Left ventricle myocardium superior (tissue), 1 donor: ENCODE data around the gene GNPTAB. TPM values are rescaled to one million over a fixed set of nuclear protein-coding genes. Genes with fewer than 3 reads are reported as not detected.

Source experiments
- ATAC-seq: fragments of 200-7000 bp; cut with Tn5 transposase; one replicate; pipeline ENCODE4 v1.9.1; 2020; ENCODE audit warnings: mild to moderate bottlenecking, moderate library complexity
- DNase-seq: peaks from one replicate; pipeline ENCODE4 v3.0.0-alpha.2; 2020
- intact Hi-C: fragments of 100-400 bp; cut with micrococcal nuclease; formaldehyde crosslinking; loops from one replicate; pipeline ENCODE4 v1.11.0; 2022
- total RNA-seq: library from RNA; stranded (reverse); fragmentation: NEBNext Ultra II Directional; extraction: Animal tissue kit (Norgen Biotek cat#: 25700); gene quantifications from one replicate; pipeline ENCODE4 v1.2.1, GENCODE V29; 2021
- donor health status: DM: no; HTN: yes; CAD: no; lungs with severe emphysema.

GNPTAB gene
- total RNA-seq, 1 donor from 2014 or later, result 47.8 TPM

- intact Hi-C loops, result loop anchor here (5.0 kb wide), 1 partner anchor 47 kb away; no protein-coding TSS in a partner anchor
- ATAC-seq (no peak), DNase-seq (no peak)
Observed at GRCh38 chr12:101780599-101780998, 50.2 kb downstream of the GNPTAB start.

- DNase-seq, result no peak
- intact Hi-C loops, result loop anchor here (5.0 kb wide), 1 partner anchor 48 kb away; no protein-coding TSS in a partner anchor
- no peak for ATAC-seq
Observed at GRCh38 chr12:101779626-101780025, 51.1 kb downstream of the GNPTAB start.

DNA sequence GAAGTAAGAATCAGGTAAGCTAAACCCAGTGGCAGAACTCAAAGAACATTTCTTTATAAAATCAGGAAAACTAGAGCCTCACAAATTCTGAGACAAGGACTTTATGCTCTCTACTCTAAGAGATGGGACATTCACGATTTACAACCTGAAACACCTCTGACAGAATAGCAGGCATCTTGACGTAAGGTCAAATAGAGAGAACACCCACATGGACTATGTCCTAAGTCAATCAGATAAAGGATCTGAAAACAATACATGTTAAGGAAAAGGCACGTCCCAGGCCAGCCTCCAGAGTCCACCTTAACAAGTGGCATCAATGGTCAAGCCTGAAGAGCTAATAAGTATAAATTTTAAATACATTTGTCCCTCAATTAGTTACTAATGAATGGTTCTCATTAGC, 51.6 kb downstream of the GNPTAB start:
- DNase-seq (no peak), ATAC-seq (no peak)
- intact Hi-C loops, result no loop called here

GRCh38 chr12:101777978-101778377, 52.8 kb downstream of the GNPTAB start:
- intact Hi-C loops, result no loop called here
- DNase-seq (no peak), ATAC-seq (peak; percentile 86)

GRCh38 chr12:101777485-101777884, 53.3 kb downstream of the GNPTAB start:
- DNase-seq (no peak), ATAC-seq (peak; percentile 16)
- intact Hi-C loops, result no loop called here

- DNase-seq (no peak), ATAC-seq (no peak)
- intact Hi-C loops, result no loop called here
Observed at GRCh38 chr12:101775816-101776215, 54.9 kb downstream of the GNPTAB start.

GRCh38 chr12:101773650-101774162, 57.1 kb downstream of the GNPTAB start:
- DNase-seq (peak; percentile 54), ATAC-seq (peak; percentile 73)
- intact Hi-C loops, result loop anchor here (5.0 kb wide), 1 partner anchor 59 kb away; the partner anchor contains the start of gene GNPTAB

DNA sequence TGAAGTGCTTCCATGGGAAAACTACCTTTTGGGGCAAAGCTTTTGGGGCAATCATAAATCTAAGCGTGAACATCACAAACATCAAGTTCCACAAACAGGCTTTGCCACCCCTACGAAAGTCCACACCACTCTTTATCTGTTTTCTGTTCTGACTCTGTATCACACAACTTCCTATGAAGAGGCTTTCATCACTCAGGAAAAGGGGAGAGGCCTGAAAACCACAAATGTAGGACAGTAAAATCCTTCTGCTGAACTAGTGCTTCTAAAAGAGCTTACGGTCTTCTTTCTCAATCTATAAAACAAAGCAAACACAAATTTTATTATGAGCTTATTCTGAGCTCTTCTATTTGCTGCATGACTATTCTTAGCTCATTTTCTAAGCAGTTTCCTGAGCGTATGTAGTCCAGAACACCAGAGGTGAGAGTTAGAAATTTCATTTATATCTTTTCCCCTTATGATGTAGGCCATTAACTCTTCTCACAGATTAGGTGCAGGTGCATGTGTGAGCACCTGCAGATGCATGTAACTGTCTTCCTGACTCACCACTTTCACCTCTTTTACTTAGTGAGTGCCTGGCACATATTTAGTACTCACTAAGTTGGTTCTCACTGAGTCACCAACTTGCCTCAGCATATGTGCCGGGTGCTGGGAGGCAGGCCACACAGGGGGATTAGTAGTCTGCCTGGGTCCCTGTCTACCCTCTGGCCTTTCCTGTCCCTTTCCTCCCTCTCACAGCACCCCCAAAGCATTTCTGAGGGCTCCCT, 58.6 kb downstream of the GNPTAB start:
- ATAC-seq (no peak), DNase-seq (no peak)
- intact Hi-C loops, result loop anchor here (5.0 kb wide), 1 partner anchor 60 kb away; the partner anchor contains the start of gene GNPTAB

DNA sequence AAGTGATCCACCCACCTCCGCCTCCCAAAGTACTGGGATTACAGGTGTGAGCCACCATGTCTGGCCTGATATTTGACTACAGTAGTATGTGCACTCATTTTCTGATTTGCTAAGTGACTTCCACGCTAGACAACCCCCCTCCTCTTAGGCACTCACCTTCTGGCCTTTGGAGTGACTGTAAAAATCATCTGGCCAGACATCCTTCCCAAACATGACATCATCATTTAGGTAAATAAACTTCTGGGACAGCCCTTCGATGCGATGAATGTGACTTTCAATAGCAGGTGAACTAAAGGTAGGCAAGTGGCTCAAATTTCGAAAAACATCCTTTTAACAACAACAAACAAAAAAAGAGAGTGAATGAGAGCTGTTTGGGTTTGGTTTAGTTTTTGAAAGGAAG, 60.9 kb downstream of the GNPTAB start:
- intact Hi-C loops, result loop anchor here (5.0 kb wide), 1 partner anchor 62 kb away; the partner anchor contains the start of gene GNPTAB
- ATAC-seq (no peak), DNase-seq (no peak)

- ATAC-seq (no peak), DNase-seq (no peak)
- intact Hi-C loops, result no loop called here
Observed at GRCh38 chr12:101768781-101769180, 62.0 kb downstream of the GNPTAB start.

DNA sequence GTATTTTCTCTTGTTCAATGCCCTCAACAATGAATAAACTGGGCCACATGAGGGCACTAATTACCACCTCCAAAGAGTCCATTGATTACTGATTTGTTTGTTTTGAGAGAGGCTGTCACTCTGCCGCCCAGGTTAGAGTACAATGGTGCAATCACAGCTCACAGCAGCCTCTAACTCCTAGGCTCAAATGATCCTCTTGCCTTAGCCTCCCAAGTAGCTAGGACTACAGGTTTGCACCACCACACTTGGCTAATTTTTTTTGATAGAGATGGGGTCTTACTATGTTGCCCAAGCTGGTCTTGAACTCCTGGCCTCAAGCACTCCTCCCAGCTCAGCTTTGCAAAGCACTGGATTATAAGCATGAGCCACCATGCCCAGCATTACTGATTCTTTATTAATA, 63.2 kb downstream of the GNPTAB start:
- intact Hi-C loops, result no loop called here
- no peak for ATAC-seq
- DNase-seq, result no peak

DNA sequence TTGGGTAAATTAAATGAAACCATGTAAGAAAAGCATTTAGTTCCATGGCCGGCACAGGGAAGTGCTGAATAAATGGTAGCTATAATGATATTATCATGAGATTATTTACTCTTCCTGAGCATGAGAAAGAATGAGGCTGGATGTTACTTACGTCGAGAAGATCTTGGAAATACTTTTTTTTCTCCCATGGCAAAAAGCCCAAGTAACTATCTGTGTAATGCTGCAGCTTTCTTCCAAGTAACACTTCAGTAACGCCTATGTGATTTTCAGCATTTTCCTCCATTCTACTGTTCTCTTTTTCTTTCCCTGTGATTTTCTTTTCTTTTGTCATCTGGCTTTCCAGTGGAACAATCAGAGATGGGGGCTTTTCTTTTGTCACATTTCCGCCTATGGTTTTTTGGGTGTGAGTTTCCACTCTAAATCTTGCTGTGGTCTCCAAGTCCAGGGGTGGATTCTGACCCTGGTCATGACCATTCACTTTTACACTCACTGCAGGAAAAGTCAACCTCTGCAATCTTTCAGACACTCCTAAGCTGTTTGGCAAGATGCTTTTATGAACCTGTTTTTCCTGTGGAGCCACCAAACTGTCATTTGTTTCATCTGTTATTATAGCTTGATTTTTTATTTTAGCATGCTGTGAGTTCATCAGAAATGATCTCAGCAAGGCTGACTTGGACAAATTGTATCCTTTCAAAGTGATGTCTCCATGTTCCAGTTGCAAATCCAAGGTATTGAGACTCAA, 66.5 kb downstream of the GNPTAB start:
- no peak for ATAC-seq
- intact Hi-C loops, result no loop called here
- no peak for DNase-seq

DNA sequence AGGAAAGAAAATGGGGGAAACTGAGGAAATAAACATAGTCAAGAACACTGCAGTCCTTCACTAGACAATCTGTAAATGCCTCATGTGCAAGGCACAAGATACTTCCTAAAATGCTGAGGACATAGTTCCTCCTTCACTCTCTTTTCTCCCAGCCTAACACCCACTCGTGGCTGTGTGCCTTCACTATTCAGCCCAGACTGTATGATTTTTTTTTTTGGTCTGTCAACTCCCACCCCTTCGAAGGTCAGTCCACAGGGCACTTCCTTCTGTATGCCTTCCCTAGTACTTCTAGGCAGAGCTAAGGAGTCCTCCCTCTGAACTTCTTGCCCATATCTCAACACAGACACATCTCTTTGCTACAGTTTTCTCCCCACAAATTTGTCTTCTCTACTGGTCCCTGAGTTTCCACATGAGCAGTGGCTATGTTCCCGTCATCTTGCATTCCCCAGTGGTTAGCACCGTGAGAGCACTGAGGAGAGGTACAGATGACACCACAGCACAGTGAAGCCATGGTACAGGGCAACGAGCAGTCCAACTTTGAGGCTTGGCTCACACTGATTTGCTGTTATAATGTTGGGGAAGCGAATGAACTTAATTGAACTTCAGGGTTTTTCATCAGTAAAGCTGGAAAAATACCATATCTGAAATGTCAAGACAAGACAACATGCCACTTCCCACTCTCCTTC, 67.4 kb downstream of the GNPTAB start:
- ATAC-seq, result peak; percentile 63
- intact Hi-C loops, result no loop called here
- no peak for DNase-seq

GRCh38 chr12:101761781-101762180, 69.0 kb downstream of the GNPTAB start:
- ATAC-seq (no peak), DNase-seq (no peak)
- intact Hi-C loops, result no loop called here

- ATAC-seq, result no peak
- intact Hi-C loops, result no loop called here
- DNase-seq, result no peak
Observed at GRCh38 chr12:101761350-101761749, 69.4 kb downstream of the GNPTAB start.

GRCh38 chr12:101759396-101760047, 71.2 kb downstream of the GNPTAB start:
- intact Hi-C loops, result no loop called here

DNA sequence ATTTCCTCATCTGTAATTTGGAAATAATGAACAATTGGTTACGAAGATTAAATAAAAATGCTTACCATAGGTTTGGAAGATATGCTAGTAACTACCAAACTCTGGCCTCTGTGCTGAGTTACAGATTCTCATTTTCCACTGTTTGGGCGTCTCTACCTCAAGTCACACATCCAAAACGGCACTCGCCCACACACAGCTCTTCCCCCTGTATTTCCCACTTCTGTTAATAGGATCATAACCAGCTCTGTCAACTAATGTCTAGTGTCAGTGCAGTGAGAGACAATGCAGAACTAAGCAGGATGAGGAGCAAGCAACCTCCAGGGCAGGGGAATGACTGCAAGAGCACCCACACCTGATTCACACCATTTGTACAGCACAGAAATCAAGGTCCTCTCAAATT, 80.6 kb downstream of the GNPTAB start:
- DNase-seq (no peak), ATAC-seq (no peak)
- intact Hi-C loops, result no loop called here

More at GRCh38 chr12:101759396-101760047, 71.2 kb downstream of the GNPTAB start:
- DNase-seq (no peak), ATAC-seq (no peak)

GRCh38 chr12:101749657-101750056, 81.1 kb downstream of the GNPTAB start:
- ATAC-seq (no peak), DNase-seq (no peak)
- intact Hi-C loops, result no loop called here

DNA sequence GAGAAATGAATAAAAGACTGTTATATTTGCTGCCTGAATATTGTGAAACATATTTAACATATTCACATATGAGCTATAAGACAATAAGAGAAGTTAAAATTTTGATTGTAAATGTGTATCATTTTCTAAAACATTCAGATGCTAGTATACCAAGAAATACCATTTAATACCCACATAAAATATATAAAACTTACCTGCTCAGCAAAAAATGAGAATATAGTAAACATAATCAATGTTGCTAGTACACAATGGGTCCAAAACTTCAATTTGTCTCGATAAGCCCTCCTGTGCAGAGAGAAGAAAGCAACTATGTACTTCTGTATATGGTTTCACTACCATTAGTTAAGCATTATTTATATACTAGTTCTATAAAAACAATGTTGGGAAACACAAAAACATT, 81.9 kb downstream of the GNPTAB start:
- ATAC-seq (no peak), DNase-seq (no peak)
- intact Hi-C loops, result no loop called here
